HEK293 (cell line): ENCODE measurements around the gene TMEM179.

Experiments
- CTCF ChIA-PET: fragments of 350-600 bp; formaldehyde crosslinking; extraction: SDS; loops from one replicate; lab custom pipeline; 2021; ENCODE audit warnings: antibody characterized with exemption; lab: Yijun Ruan, JAX
- POLR2A ChIA-PET: fragments of 300-600 bp; formaldehyde crosslinking; extraction: SDS; loops from one replicate; lab custom pipeline; 2020; ENCODE audit warnings: antibody characterized with exemption, inconsistent platforms; lab: Yijun Ruan, JAX
- H3K27ac ChIP-seq: fragments of 200-500 bp; sonication (Bioruptor generic); 2 replicates; pipeline ENCODE4 v1.5.1; 2014; ENCODE audit warnings: low read depth, low read length, control low read depth, inconsistent platforms; ENCODE audit errors: extremely low read depth
- H3K36me3 ChIP-seq, 2 experiments: fragments of 200-500 bp in 1 of 2; sonication (Bioruptor generic) in 1 of 2; 1 replicate in 1 of 2; 2 replicates in 1 of 2; pipeline ENCODE4 v1.5.1; 2014 to 2017; ENCODE audit warnings: inconsistent platforms in 2 of 2, low read length in 2 of 2; ENCODE audit not compliant: control insufficient read depth in 2 of 2, insufficient read depth in 1 of 2
- H3K4me1 ChIP-seq: fragments of 200-500 bp; sonication (Bioruptor generic); 2 replicates; pipeline ENCODE4 v1.5.1; 2014; ENCODE audit warnings: mild to moderate bottlenecking, low read length, inconsistent platforms; ENCODE audit not compliant: control insufficient read depth, insufficient read depth
- H3K4me3 ChIP-seq: 2 replicates; pipeline ENCODE4 v1.5.1; 2011; ENCODE audit warnings: low read depth, mild to moderate bottlenecking, control low read depth, low read length, moderate library complexity
- H3K9me3 ChIP-seq: fragments of 200-500 bp; sonication (Bioruptor generic); 2 replicates; pipeline ENCODE4 v1.5.1; 2014; ENCODE audit warnings: low read depth, low read length, inconsistent platforms; ENCODE audit not compliant: control insufficient read depth, insufficient read depth
- PBX3 ChIP-seq: sonication (generic); formaldehyde crosslinking; IDR thresholded peaks from 2 replicates; pipeline ENCODE4 v1.8.1; 2022; ENCODE audit warnings: mild to moderate bottlenecking, moderate library complexity, missing genetic modification reagents
- PRDM4 ChIP-seq: fragments of 450-650 bp; formaldehyde crosslinking; IDR thresholded peaks from 2 replicates; pipeline ENCODE4 v1.5.1; 2017; ENCODE audit warnings: missing biosample characterization, missing genetic modification characterization
- REST ChIP-seq: fragments of 450-650 bp; formaldehyde crosslinking; IDR thresholded peaks from 2 replicates; pipeline ENCODE4 v1.5.1; 2016; ENCODE audit warnings: missing biosample characterization, missing genetic modification characterization
- ZBTB20 ChIP-seq: fragments of 450-650 bp; formaldehyde crosslinking; IDR thresholded peaks from 2 replicates; pipeline ENCODE4 v1.5.1; 2016; ENCODE audit warnings: missing biosample characterization, missing genetic modification characterization
- ZBTB26 ChIP-seq: fragments of 450-650 bp; formaldehyde crosslinking; optimal IDR thresholded peaks from 2 replicates; pipeline ENCODE3; 2016; ENCODE audit warnings: missing biosample characterization, mild to moderate bottlenecking, missing genetic modification characterization
- ZFP69B ChIP-seq: fragments of 450-650 bp; formaldehyde crosslinking; IDR thresholded peaks from 2 replicates; pipeline ENCODE4 v1.5.1; 2016; ENCODE audit warnings: missing biosample characterization, missing genetic modification characterization
- ZNF292 ChIP-seq: fragments of 450-650 bp; formaldehyde crosslinking; IDR thresholded peaks from 2 replicates; pipeline ENCODE4 v1.5.1; 2016; ENCODE audit warnings: low read depth, missing biosample characterization, missing genetic modification characterization, borderline replicate concordance
- ZNF335 ChIP-seq: fragments of 450-650 bp; formaldehyde crosslinking; conservative IDR thresholded peaks from 2 replicates; pipeline ENCODE4 v1.5.1; 2016; ENCODE audit warnings: missing biosample characterization, missing genetic modification characterization
- ZNF692 ChIP-seq: fragments of 450-650 bp; formaldehyde crosslinking; IDR thresholded peaks from 2 replicates; pipeline ENCODE4 v1.5.1; 2016; ENCODE audit warnings: missing biosample characterization, missing genetic modification characterization
- ZNF785 ChIP-seq: fragments of 450-650 bp; formaldehyde crosslinking; IDR thresholded peaks from 2 replicates; pipeline ENCODE4 v1.5.1; 2016; ENCODE audit warnings: missing biosample characterization, missing genetic modification characterization
- ZSCAN30 ChIP-seq: fragments of 450-650 bp; IDR thresholded peaks from 2 replicates; pipeline ENCODE4 v1.5.1; 2018; ENCODE audit warnings: missing biosample characterization, mild to moderate bottlenecking, missing genetic modification characterization, moderate library complexity

Gene TMEM179

GRCh38 chr14:104604458-104605449 lies at the start of gene TMEM179:
TSS of gene TMEM179 (minus strand) at chr14:104604772. CDS start at chr14:104604741, 31 bp downstream.
- peak; percentile 96 for TF ChIP-seq REST
- peak; percentile 74 for TF ChIP-seq ZSCAN30 (tag by site-specific recombination)
- peak; percentile 27; the same call in 1 of the 2 replicates for TF ChIP-seq ZNF335 (tag by site-specific recombination)
- TF ChIP-seq ZBTB26 (tag by site-specific recombination) = peak; percentile 37
- peak; percentile 89 for TF ChIP-seq ZNF692 (tag by site-specific recombination)
- peak; percentile 89 for TF ChIP-seq ZFP69B
- TF ChIP-seq PRDM4 (tag by site-specific recombination) = no peak
- TF ChIP-seq ZNF785 = no peak
- TF ChIP-seq PBX3 (CRISPR knock-in tag) = peak; percentile 69; the same call in 1 of the 2 replicates
- no peaks in the 10 kb centered on the region for H3K36me3 ChIP-seq
- H3K27ac ChIP-seq = no peak within 1 kb of the TSS
- H3K9me3 ChIP-seq = no peaks in the 10 kb centered on the region
- peak within 1 kb of the TSS; percentile 33 for H3K4me3 ChIP-seq
- H3K4me1 ChIP-seq = no peaks in the 10 kb centered on the region
- POLR2A ChIA-PET = no interaction called here
- CTCF ChIA-PET = no interaction called here

GRCh38 chr14:104654119-104654518 lies 49.5 kb upstream of the TMEM179 start:
- H3K4me3 ChIP-seq = no peak overlapping the region
- no peaks in the 10 kb centered on the region for H3K36me3 ChIP-seq
- no peak for TF ChIP-seq ZNF292 (tag by site-specific recombination)
- no peak for TF ChIP-seq ZBTB20
- TF ChIP-seq, all 188 proteins: peak for 0
- Histone ChIP-seq H3K4me1 (no peaks in the 10 kb centered on the region; the same call in 1 of the 2 replicates), H3K27ac (no peak overlapping the region), H3K9me3 (no peaks in the 10 kb centered on the region)
- POLR2A ChIA-PET = no interaction called here
- CTCF ChIA-PET = no interaction called here
